Keratinocyte (primary cell): ENCODE measurements around the gene SURF6. TPM values are rescaled to one million over a fixed set of nuclear protein-coding genes. Genes with fewer than 3 reads are reported as not detected.

Experiments
- DNase-seq: peaks from one replicate; pipeline ENCODE4 v3.0.0-alpha.2; 2011; ENCODE audit warnings: low read depth, missing footprints, low spot score
- FAIRE-seq: peaks from 2 replicates; lab custom pipeline; 2011; peaks lifted over from hg19 to GRCh38; lab: Jason Lieb, UNC
- H2AFZ ChIP-seq: 2 replicates; pipeline ENCODE4 v1.6.0; 2012; ENCODE audit warnings: low read length, control low read depth, inconsistent platforms; ENCODE audit not compliant: control insufficient read depth
- H3K27ac ChIP-seq: 2 replicates; pipeline ENCODE4 v1.5.1; 2011; ENCODE audit warnings: low read length; ENCODE audit not compliant: control insufficient read depth, insufficient read depth
- H3K27me3 ChIP-seq: 3 replicates; pipeline ENCODE4 v1.6.0; 2011; ENCODE audit warnings: low read length; ENCODE audit not compliant: control insufficient read depth, insufficient read depth; ENCODE audit errors: extremely low read depth
- H3K36me3 ChIP-seq, 2 experiments: 2 replicates in 1 of 2; 3 replicates in 1 of 2; pipeline ENCODE4 v1.5.1; 2011; ENCODE audit warnings: low read length in 2 of 2, mild to moderate bottlenecking in 1 of 2; ENCODE audit not compliant: control insufficient read depth in 2 of 2, insufficient read depth in 2 of 2; ENCODE audit errors: extremely low read depth in 1 of 2
- H3K4me1 ChIP-seq: 3 replicates; pipeline ENCODE4 v1.5.1; 2011; ENCODE audit warnings: low read length; ENCODE audit not compliant: control insufficient read depth, insufficient read depth; ENCODE audit errors: extremely low read depth
- H3K4me2 ChIP-seq: 3 replicates; pipeline ENCODE4 v1.6.0; 2011; ENCODE audit warnings: low read depth, low read length; ENCODE audit not compliant: control insufficient read depth, insufficient read depth; ENCODE audit errors: extremely low read depth
- H3K4me3 ChIP-seq, 3 experiments: fragments of 200-600 bp in 1 of 3; sonication (generic) in 1 of 3; 2 replicates in 2 of 3; 3 replicates in 1 of 3; pipeline ENCODE4 v1.5.1; 2011 to 2016; ENCODE audit warnings: low read length in 3 of 3, mild to moderate bottlenecking in 3 of 3, control low read depth in 2 of 3, inconsistent platforms in 1 of 3, low read depth in 1 of 3, mixed read lengths in 1 of 3, mixed run types in 1 of 3, moderate library complexity in 1 of 3; ENCODE audit not compliant: control insufficient read depth in 2 of 3, insufficient read depth in 2 of 3; ENCODE audit errors: extremely low read depth in 1 of 3
- H3K79me2 ChIP-seq: 2 replicates; pipeline ENCODE4 v1.6.0; 2012; ENCODE audit warnings: low read length; ENCODE audit not compliant: control insufficient read depth, insufficient read depth
- H3K9ac ChIP-seq: 3 replicates; pipeline ENCODE4 v1.6.0; 2011; ENCODE audit warnings: low read length; ENCODE audit not compliant: control insufficient read depth, insufficient read depth; ENCODE audit errors: extremely low read depth
- H3K9me1 ChIP-seq: 3 replicates; pipeline ENCODE4 v1.6.0; 2011; ENCODE audit warnings: low read length; ENCODE audit not compliant: control insufficient read depth, insufficient read depth; ENCODE audit errors: extremely low read depth
- H3K9me3 ChIP-seq: 2 replicates; pipeline ENCODE4 v1.5.1; 2012; ENCODE audit warnings: low read depth, low read length; ENCODE audit not compliant: control insufficient read depth
- H4K20me1 ChIP-seq: 3 replicates; pipeline ENCODE4 v1.6.0; 2011; ENCODE audit warnings: low read length; ENCODE audit not compliant: control insufficient read depth, insufficient read depth; ENCODE audit errors: extremely low read depth
- CTCF ChIP-seq, 3 experiments: IDR thresholded peaks in 1 of 3; conservative IDR thresholded peaks in 1 of 3; optimal IDR thresholded peaks in 1 of 3; 2 replicates in 2 of 3; 3 replicates in 1 of 3; pipeline versions ENCODE3 to v1.5.1; 2011; ENCODE audit warnings: low read length in 3 of 3, mild to moderate bottlenecking in 3 of 3, moderate library complexity in 2 of 3, control low read depth in 1 of 3, inconsistent platforms in 1 of 3; ENCODE audit not compliant: insufficient read depth in 2 of 3; ENCODE audit errors: extremely low read depth in 1 of 3
- EZH2 ChIP-seq: IDR thresholded peaks from one replicate; pipeline ENCODE4 v1.6.1; 2012; ENCODE audit warnings: inconsistent platforms, mild to moderate bottlenecking, low read length, moderate library complexity
- dilution Hi-C: fragments of 300-500 bp; cut with MboI; formaldehyde crosslinking; loops from one replicate; pipeline ENCODE4 v1.7.0; 2020; ENCODE audit warnings: low sequenced_read_pairs; ENCODE audit not compliant: extremely low pct_ligation_motif_present
- polyA plus RNA-seq, 5 experiments: library from polyadenylated mRNA; depleted of rRNA in 3 of 5; stranded (reverse) in 3 of 5; stranded (forward) in 1 of 5; unstranded in 1 of 5; fragments of >200 nt; gene quantifications; 1 replicate in 1 of 5; 2 replicates in 3 of 5; 3 replicates in 1 of 5; pipeline versions ENCODE4 v1.2.1 to v1.2.3, GENCODE V29; 2011 to 2012; ENCODE audit warnings: missing spikeins in 2 of 5, low read depth in 1 of 5, low replicate concordance in 1 of 5

Gene SURF6
- polyA plus RNA-seq, 1 donor (not counting 4 experiments of a cell fraction or from before 2014, with no cell fraction given) = 13.0 TPM

- Histone ChIP-seq H3K79me2 (peaks cover 35% of the 10 kb centered on the region), H3K9me1 (no peaks in the 10 kb centered on the region), H3K27ac (no peak overlapping the region), H2AFZ (no peak overlapping the region), H3K4me1 (peaks cover 51% of the 10 kb centered on the region), H3K9me3 (no peaks in the 10 kb centered on the region), H3K27me3 (no peaks in the 10 kb centered on the region), H3K4me2 (no peak overlapping the region), H3K9ac (no peak overlapping the region), H3K36me3 (peaks cover 42 to 57% of the 10 kb centered on the region in 2 experiments), H4K20me1 (peaks cover 12% of the 10 kb centered on the region), H3K4me3 (no peak overlapping the region)
- TF ChIP-seq EZH2 = no peak
- no peak for TF ChIP-seq CTCF (optimal IDR thresholded peaks at IDR 0.05 in 1 of 3, IDR thresholded peaks at IDR 0.05 in 1 of 3, conservative IDR thresholded peaks at IDR 0.05 in 1 of 3; ENCODE audit: extremely low read depth in 1 of 3, insufficient read depth in 2 of 3, low read length in 3 of 3)
- DNase-seq = no peak
- no peak for FAIRE-seq
- dilution Hi-C loops = no loop called here
Measured at GRCh38 chr9:133362359-133363044, 26.5 kb upstream of the SURF6 start.

GRCh38 chr9:133361507-133362092 is 25.6 kb upstream of the SURF6 start:
- H3K9me3 ChIP-seq = no peaks in the 10 kb centered on the region
- no peak overlapping the region for H2AFZ ChIP-seq
- no peak overlapping the region for H3K4me2 ChIP-seq
- no peak overlapping the region for H3K9ac ChIP-seq
- H4K20me1 ChIP-seq = peaks cover 5% of the 10 kb centered on the region
- H3K4me1 ChIP-seq = peaks cover 57% of the 10 kb centered on the region
- peaks cover 35% of the 10 kb centered on the region for H3K79me2 ChIP-seq
- no peak for TF ChIP-seq EZH2
- TF ChIP-seq CTCF (optimal IDR thresholded peaks at IDR 0.05 in 1 of 3, IDR thresholded peaks at IDR 0.05 in 1 of 3, conservative IDR thresholded peaks at IDR 0.05 in 1 of 3; ENCODE audit: extremely low read depth in 1 of 3, insufficient read depth in 2 of 3, low read length in 3 of 3) = no peak
- no peaks in the 10 kb centered on the region for H3K27me3 ChIP-seq
- no peak overlapping the region for H3K4me3 ChIP-seq
- H3K36me3 ChIP-seq = peaks cover 36 to 48% of the 10 kb centered on the region in 2 experiments
- FAIRE-seq = no peak
- no peak for DNase-seq
- dilution Hi-C loops = no loop called here
- no peak overlapping the region for H3K27ac ChIP-seq
- H3K9me1 ChIP-seq = no peaks in the 10 kb centered on the region
